ENCODE results near the gene CRYZL1. TPM values are rescaled to one million over a fixed set of nuclear protein-coding genes. Genes with fewer than 3 reads are reported as not detected.

Gene CRYZL1
- total RNA-seq, 1 donor from 2014 or later = 68.9 TPM

DNA sequence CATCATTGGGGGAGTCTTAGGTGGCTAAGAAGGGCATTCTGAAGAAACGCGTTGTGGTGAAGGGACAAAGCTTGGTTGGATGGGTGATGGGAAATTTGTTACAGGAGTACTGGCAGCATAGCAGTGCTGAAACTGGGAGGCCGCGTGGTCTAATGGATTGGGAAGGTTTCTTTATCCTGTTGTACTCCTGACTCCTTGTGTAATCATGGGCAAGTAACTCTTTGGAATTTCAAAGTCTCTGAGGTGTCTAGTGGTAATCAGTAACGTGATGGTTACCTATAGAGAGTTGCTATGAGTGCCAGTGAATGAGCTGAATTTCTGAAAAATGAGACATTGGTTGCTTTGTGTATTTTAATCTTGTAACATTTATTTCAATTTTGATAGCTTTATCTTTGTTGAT, 71.5 kb downstream of the CRYZL1 start:
- no peak for FAIRE-seq
- DNase-seq (ENCODE audit: low spot score in 2 of 2) = no peak

DNA sequence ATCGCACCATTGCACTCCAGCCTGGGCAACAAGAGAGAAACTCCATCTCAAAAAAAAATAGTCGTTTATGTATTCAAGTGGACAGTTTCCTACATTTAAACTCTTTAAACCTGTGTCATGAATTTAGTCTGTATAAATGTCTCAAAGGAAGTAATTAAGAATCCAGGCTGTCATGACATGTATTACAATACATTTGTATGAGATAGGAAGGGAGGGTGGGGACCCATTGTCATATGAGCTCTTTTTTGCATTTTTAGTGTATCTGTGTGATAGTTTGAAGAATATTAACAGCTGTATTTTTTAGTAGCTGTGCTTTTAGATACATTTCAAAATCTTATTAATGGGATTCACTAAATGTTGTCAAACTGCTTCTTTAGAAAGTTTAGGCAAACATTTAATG, 73.1 kb downstream of the CRYZL1 start:
- FAIRE-seq (no peak), DNase-seq (ENCODE audit: low spot score in 2 of 2) (no peak)

- DNase-seq (ENCODE audit: low spot score in 2 of 2) (no peak), FAIRE-seq (no peak)
Measured at GRCh38 chr21:33567914-33568313, 73.6 kb downstream of the CRYZL1 start.

DNA sequence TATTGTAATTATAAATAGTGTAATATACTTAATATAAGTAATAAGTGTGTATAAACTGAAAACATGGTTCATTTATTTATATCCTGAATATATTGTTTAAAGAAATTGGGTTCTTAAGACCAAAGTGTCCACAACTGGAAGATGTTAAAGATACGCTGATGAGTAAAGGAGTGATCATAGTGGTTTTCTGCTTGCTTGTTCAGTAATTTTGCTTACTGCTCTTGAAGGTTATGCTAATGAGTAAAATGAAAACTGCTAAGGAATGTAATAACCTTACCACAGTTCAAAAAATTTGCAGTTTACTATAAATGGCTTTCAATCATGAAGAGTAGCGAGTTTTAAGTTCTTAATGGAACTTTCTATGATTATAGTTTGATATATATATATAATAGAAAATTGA, 75.0 kb downstream of the CRYZL1 start:
- no peak for DNase-seq (ENCODE audit: low spot score in 2 of 2)
- no peak for FAIRE-seq

DNA sequence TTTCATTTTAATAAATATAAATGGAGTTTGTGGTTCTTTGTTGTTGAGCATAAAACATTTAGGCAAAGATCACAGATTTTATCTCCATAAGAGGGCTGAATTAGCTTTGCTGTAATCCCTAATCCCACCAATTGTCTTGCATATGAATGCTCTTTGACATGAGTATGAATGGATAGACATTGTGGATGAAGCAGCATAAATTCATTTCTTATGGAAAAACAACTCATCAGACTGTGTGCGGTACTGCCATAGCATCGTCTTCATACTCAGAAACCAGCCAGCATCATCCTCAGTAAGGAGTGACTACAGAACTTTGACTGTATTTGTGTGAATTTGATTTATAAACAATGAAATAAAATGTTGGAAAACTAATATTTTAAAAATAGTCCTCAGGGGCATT, 79.2 kb downstream of the CRYZL1 start:
- no peak for DNase-seq (ENCODE audit: low spot score in 2 of 2)
- FAIRE-seq = no peak

- FAIRE-seq = no peak
- DNase-seq (ENCODE audit: low spot score in 2 of 2) = no peak
Measured at GRCh38 chr21:33561373-33561772, 80.2 kb downstream of the CRYZL1 start.

GRCh38 chr21:33560965-33561364, 80.6 kb downstream of the CRYZL1 start:
- no peak for FAIRE-seq

DNA sequence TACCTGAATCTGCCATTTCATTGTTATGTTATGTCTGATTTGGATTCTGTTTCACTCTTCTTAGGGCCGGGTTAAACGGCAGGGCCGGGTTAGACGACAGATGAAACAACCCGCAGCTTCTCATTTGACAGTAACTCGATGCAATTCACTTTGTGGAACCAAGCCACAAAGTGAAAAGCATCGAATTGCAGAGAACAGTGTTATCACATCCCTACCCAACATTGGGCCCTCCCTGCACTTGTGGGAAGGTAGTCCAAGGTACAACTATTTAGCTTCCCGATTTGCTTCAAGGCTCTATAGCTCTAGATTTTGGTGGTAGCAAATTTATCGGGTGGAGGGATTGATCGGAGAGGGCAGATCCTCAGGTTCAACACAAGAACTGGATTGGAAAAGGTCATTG, 81.7 kb downstream of the CRYZL1 start:
- DNase-seq (ENCODE audit: low spot score in 2 of 2) = no peak
- FAIRE-seq = no peak

More at GRCh38 chr21:33560965-33561364, 80.6 kb downstream of the CRYZL1 start:
- no peak for DNase-seq (ENCODE audit: low spot score in 2 of 2)

- FAIRE-seq = no peak
- no peak for DNase-seq (ENCODE audit: low spot score in 2 of 2)
Measured at GRCh38 chr21:33558777-33559421, 82.6 kb downstream of the CRYZL1 start.

GRCh38 chr21:33557447-33557846, 84.1 kb downstream of the CRYZL1 start:
- FAIRE-seq = no peak
- DNase-seq (ENCODE audit: low spot score in 2 of 2) = no peak

- no peak for FAIRE-seq
Measured at GRCh38 chr21:33554982-33555344, 86.6 kb downstream of the CRYZL1 start.

DNA sequence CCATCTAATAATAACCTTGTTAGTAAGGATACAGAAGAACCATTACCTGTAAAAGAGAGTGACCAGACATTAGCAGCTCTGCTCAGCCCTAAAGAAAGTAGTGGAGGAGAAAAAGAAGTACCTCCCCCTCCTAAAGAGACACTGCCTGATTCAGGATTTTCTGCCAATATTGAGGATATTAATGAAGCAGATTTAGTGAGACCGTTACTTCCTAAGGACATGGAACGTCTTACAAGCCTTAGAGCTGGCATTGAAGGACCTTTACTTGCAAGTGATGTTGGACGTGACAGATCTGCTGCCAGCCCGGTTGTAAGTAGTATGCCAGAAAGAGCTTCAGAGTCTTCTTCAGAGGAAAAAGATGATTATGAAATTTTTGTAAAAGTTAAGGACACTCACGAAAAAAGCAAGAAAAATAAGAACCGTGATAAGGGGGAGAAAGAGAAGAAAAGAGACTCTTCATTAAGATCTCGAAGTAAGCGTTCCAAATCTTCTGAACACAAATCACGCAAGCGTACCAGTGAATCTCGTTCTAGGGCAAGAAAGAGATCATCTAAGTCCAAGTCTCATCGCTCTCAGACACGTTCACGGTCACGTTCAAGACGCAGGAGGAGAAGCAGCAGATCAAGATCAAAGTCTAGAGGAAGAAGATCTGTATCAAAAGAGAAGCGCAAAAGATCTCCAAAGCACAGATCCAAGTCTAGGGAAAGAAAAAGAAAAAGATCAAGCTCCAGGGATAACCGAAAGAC, 87.1 kb downstream of the CRYZL1 start:
- FAIRE-seq = no peak

More at GRCh38 chr21:33554982-33555344, 86.6 kb downstream of the CRYZL1 start:
- DNase-seq (ENCODE audit: low spot score in 2 of 2) = no peak

GRCh38 chr21:33552999-33553598, 88.4 kb downstream of the CRYZL1 start:
- FAIRE-seq = no peak
- no peak for DNase-seq (ENCODE audit: low spot score in 2 of 2)

More for the DNA sequence above, 87.1 kb downstream of the CRYZL1 start:
- no peak for DNase-seq (ENCODE audit: low spot score in 2 of 2)

GRCh38 chr21:33552093-33552998, 89.2 kb downstream of the CRYZL1 start:
- DNase-seq (ENCODE audit: low spot score in 2 of 2) (no peak), FAIRE-seq (no peak)

- no peak for DNase-seq (ENCODE audit: low spot score in 2 of 2)
- FAIRE-seq = no peak
Measured at GRCh38 chr21:33551664-33552063, 89.9 kb downstream of the CRYZL1 start.

DNA sequence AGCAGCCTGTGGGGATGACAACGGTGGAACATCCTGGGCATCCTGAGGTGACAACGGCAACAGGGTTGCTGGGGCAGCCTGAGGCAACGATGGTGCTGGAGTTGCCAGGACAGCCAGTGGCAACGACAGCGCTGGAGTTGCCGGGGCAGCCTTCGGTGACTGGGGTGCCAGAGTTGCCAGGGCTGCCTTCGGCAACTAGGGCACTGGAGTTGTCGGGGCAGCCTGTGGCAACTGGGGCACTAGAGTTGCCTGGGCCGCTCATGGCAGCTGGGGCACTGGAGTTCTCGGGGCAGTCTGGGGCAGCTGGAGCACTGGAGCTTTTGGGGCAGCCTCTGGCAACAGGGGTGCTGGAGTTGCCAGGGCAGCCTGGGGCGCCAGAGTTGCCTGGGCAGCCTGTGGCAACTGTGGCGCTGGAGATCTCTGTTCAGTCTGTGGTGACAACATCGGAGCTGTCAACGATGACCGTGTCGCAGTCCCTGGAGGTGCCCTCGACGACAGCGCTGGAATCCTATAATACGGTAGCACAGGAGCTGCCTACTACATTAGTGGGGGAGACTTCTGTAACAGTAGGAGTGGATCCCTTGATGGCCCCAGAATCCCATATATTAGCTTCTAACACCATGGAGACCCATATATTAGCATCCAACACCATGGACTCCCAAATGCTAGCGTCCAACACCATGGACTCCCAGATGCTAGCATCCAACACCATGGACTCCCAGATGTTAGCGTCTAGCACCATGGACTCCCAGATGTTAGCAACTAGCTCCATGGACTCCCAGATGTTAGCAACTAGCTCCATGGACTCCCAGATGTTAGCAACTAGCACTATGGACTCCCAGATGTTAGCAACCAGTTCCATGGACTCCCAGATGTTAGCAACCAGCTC, 90.5 kb downstream of the CRYZL1 start:
- DNase-seq (ENCODE audit: low spot score in 2 of 2) (no peak), FAIRE-seq (no peak)

- no peak for FAIRE-seq
- DNase-seq (ENCODE audit: low spot score in 2 of 2) = no peak
Measured at GRCh38 chr21:33549848-33550771, 91.4 kb downstream of the CRYZL1 start.

DNA sequence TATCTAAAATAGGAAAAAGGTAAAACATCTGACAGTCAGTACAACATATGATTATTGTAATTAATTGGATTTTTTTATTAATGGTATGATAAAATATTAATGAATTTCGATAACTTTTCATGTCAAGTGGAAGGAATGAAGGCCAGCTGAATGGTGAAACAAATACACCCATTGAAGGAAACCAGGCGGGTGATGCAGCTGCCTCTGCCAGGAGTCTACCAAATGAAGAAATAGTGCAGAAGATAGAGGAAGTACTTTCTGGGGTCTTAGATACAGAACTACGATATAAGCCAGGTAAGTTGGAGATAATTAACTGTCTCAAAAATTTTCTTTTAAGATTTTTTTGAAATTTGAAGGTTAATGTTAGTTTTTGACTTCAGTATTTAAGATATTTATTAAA, 95.5 kb downstream of the CRYZL1 start:
- FAIRE-seq (no peak), DNase-seq (ENCODE audit: low spot score in 2 of 2) (no peak)
